ENCODE measurements around the gene OR51Q1.

Gene OR51Q1

GRCh38 chr11:5421811-5422210 is at the start of gene OR51Q1:
TSS of gene OR51Q1 (plus strand) at chr11:5422111. CDS start at chr11:5422201, 90 bp downstream.
- DNase-seq (ENCODE audit: low spot score), result no peak

GRCh38 chr11:5380740-5381342 is 41.1 kb upstream of the OR51Q1 start:
- DNase-seq (ENCODE audit: low spot score), result peak; percentile 86

- no peak for DNase-seq (ENCODE audit: low spot score)
Observed at GRCh38 chr11:5383576-5383975, 38.3 kb upstream of the OR51Q1 start, which contains the start of gene OR51M1. TSS of gene OR51M1 (plus strand) at chr11:5383812. CDS start at chr11:5389399, 5,587 bp downstream.

GRCh38 chr11:5384335-5384734 is 37.6 kb upstream of the OR51Q1 start:
- DNase-seq (ENCODE audit: low spot score), result no peak

GRCh38 chr11:5390210-5390609 is 31.7 kb upstream of the OR51Q1 start:
- no peak for DNase-seq (ENCODE audit: low spot score)

GRCh38 chr11:5394091-5394490 is 27.8 kb upstream of the OR51Q1 start:
- DNase-seq (ENCODE audit: low spot score), result no peak

- no peak for DNase-seq (ENCODE audit: low spot score)
Observed at GRCh38 chr11:5398936-5399335, 23.0 kb upstream of the OR51Q1 start.

- DNase-seq (ENCODE audit: low spot score), result no peak
Observed at GRCh38 chr11:5405173-5405572, 16.7 kb upstream of the OR51Q1 start.

GRCh38 chr11:5420993-5421392 is 918 bp upstream of the OR51Q1 start:
- no peak for DNase-seq (ENCODE audit: low spot score)

- no peak for DNase-seq (ENCODE audit: low spot score)
Observed at GRCh38 chr11:5423131-5423530, 1.2 kb downstream of the OR51Q1 start.

GRCh38 chr11:5441414-5441813 is 19.5 kb downstream of the OR51Q1 start, which contains the start of gene OR51I1:
TSS of gene OR51I1 (minus strand) at chr11:5441514. CDS start at chr11:5441514, 0 bp downstream.
- DNase-seq (ENCODE audit: low spot score), result no peak

- no peak for DNase-seq (ENCODE audit: low spot score)
Observed at GRCh38 chr11:5443835-5444393, 22.0 kb downstream of the OR51Q1 start.

- DNase-seq (ENCODE audit: low spot score), result no peak
Observed at GRCh38 chr11:5449023-5449422, 27.1 kb downstream of the OR51Q1 start, which contains the start of gene OR51I2. TSS of gene OR51I2 (plus strand) at chr11:5449323. CDS start at chr11:5453489, 4,166 bp downstream.

- no peak for DNase-seq (ENCODE audit: low spot score)
Observed at GRCh38 chr11:5449432-5449831, 27.5 kb downstream of the OR51Q1 start.

GRCh38 chr11:5460983-5461621 is 39.2 kb downstream of the OR51Q1 start:
- no peak for DNase-seq (ENCODE audit: low spot score)

- no peak for DNase-seq (ENCODE audit: low spot score)
Observed at GRCh38 chr11:5467527-5467926, 45.6 kb downstream of the OR51Q1 start.

Data from hematopoietic multipotent progenitor cell treated with erythropoietin and hydrocortisone succinate and interleukin-3 and kit ligand, for 17 days (in vitro differentiated cells).